Prostate gland (tissue), 2 donors: ENCODE data around the gene SERBP1. TPM values are rescaled to one million over a fixed set of nuclear protein-coding genes. Genes with fewer than 3 reads are reported as not detected.
"Not testable (repeated sequence)": the region's sequence is repeated elsewhere in the genome, so short reads cannot be mapped to it uniquely, and the experiment has no call there.

Experiments used
- DNase-seq: peaks from one replicate; pipeline ENCODE4 v3.0.0-alpha.2; 2019; ENCODE audit warnings: low spot score
- H3K27ac ChIP-seq, 2 donors: fragments of 200-600 bp; sonication (generic); 2 replicates each; pipeline ENCODE4 v1.5.1; 2017 to 2019
- H3K27me3 ChIP-seq: fragments of 200-600 bp; sonication (generic); replicated peaks from 2 replicates; pipeline ENCODE4 v1.5.1; 2019; ENCODE audit not compliant: insufficient read depth
- H3K36me3 ChIP-seq, 2 donors: fragments of 200-600 bp; sonication (generic); 1 replicate in 1 of 2; 2 replicates in 1 of 2; pipeline versions ENCODE4 v1.5.1 to v1.8.1; 2017 to 2019
- H3K4me1 ChIP-seq: fragments of 200-600 bp; sonication (generic); replicated peaks from 2 replicates; pipeline ENCODE4 v1.5.1; 2019
- H3K4me3 ChIP-seq, 2 donors: fragments of 200-600 bp; sonication (generic); 2 replicates each; pipeline ENCODE4 v1.5.1; 2017 to 2019
- H3K9me3 ChIP-seq: fragments of 200-600 bp; sonication (generic); 2 replicates; pipeline ENCODE4 v1.5.1; 2017
- POLR2A ChIP-seq: fragments of 450-650 bp; IDR thresholded peaks from one replicate; pipeline ENCODE4 v1.6.1; 2016; ENCODE audit warnings: antibody characterized with exemption, mild to moderate bottlenecking
- POLR2AphosphoS5 ChIP-seq: sonication (generic); formaldehyde crosslinking; IDR thresholded peaks from one replicate; pipeline ENCODE4 v1.6.1; 2017; ENCODE audit warnings: antibody characterized with exemption
- WGBS: methylation state at CpG from one replicate; pipeline ENCODE4 v1.1.5; 2018; 5-methylcytosine and 5-hydroxymethylcytosine counted together
- intact Hi-C: fragments of 100-400 bp; cut with DNase I; formaldehyde crosslinking; loops from one replicate; pipeline ENCODE4 v1.14.2; 2022
- total RNA-seq, 2 donors: library from RNA; depleted of rRNA; stranded (reverse); fragments of >200 nt; gene quantifications; one replicate each; pipeline ENCODE4 v1.1.0, GENCODE V29; 2016
- TF ChIP-seq, protein P1 (sequence below), 4 experiments: fragments of 200-600 bp in 2 of 4; fragments of 450-650 bp in 2 of 4; sonication (generic) in 2 of 4; IDR thresholded peaks; 1 replicate in 3 of 4; 2 replicates in 1 of 4; pipeline ENCODE4 v1.5.1; 2016 to 2019; ENCODE audit warnings: antibody characterized with exemption in 4 of 4, mild to moderate bottlenecking in 2 of 4, moderate library complexity in 2 of 4

The SERBP1 gene
- total RNA-seq, 2 donors from 2014 or later: 155 to 169 TPM

DNA sequence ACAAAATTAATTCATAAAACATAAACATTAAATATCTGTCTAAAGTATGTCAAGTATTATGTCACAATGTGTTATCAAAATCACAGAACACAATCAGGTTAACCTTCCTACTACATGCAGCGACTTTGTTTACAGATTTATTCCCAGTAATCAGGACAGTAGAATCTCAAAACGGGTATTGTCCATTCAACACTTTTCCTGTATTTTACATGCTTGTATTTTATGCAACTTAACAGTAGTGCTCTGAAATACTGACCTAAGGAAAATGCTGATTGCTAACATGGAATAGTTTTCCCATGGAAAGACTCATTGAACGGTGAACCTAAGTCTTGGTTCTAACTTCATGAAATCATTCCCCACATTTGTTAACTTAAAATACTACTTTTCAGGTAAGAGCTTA, 2.3 kb downstream of the SERBP1 start:
- no peaks in the 10 kb centered on the region for H3K4me1 ChIP-seq
- DNase-seq: no peak
- H3K9me3 ChIP-seq: no peaks in the 10 kb centered on the region
- no peak overlapping the region for H3K27ac ChIP-seq
- no peaks in the 10 kb centered on the region for H3K27me3 ChIP-seq
- WGBS: 3% methylated on average over 3 of the region's 3 CpGs
- H3K36me3 ChIP-seq: no peaks in the 10 kb centered on the region
- TF ChIP-seq POLR2AphosphoS5 (no peak), POLR2A (no peak)
- TF ChIP-seq, protein P1, sequence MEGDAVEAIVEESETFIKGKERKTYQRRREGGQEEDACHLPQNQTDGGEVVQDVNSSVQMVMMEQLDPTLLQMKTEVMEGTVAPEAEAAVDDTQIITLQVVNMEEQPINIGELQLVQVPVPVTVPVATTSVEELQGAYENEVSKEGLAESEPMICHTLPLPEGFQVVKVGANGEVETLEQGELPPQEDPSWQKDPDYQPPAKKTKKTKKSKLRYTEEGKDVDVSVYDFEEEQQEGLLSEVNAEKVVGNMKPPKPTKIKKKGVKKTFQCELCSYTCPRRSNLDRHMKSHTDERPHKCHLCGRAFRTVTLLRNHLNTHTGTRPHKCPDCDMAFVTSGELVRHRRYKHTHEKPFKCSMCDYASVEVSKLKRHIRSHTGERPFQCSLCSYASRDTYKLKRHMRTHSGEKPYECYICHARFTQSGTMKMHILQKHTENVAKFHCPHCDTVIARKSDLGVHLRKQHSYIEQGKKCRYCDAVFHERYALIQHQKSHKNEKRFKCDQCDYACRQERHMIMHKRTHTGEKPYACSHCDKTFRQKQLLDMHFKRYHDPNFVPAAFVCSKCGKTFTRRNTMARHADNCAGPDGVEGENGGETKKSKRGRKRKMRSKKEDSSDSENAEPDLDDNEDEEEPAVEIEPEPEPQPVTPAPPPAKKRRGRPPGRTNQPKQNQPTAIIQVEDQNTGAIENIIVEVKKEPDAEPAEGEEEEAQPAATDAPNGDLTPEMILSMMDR (IDR thresholded peaks at IDR 0.05): no peak
- intact Hi-C loops: no loop called here
- H3K4me3 ChIP-seq: peak overlapping the region; percentile 68 to 74

DNA sequence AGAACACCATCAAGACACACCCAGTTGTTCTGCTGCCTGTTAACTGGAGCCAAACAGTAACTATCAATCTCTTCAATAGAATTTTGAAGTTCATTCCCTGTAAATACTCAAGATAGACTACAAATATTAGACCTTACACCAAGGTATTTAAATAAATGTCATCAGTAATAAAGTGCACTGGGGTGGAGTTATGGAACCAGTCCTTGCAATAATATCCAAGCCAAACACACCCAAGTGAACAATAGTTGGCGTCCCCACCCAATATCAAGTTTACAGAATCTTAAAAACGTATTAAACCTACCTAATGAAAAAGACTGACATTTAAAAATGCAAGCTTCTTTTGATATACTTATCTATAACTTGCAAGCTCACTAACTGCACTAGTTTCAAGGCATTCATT, 2.7 kb downstream of the SERBP1 start:
- no peak for DNase-seq
- TF ChIP-seq POLR2A: no peak
- TF ChIP-seq, protein P1 (IDR thresholded peaks at IDR 0.05): no peak
- TF ChIP-seq POLR2AphosphoS5: no peak
- H3K4me1 ChIP-seq: no peaks in the 10 kb centered on the region
- no peaks in the 10 kb centered on the region for H3K9me3 ChIP-seq
- H3K36me3 ChIP-seq: no peaks in the 10 kb centered on the region
- H3K27me3 ChIP-seq: no peaks in the 10 kb centered on the region
- intact Hi-C loops: no loop called here
- H3K27ac ChIP-seq: no peak overlapping the region
- peak overlapping the region; percentile 68 to 74 for H3K4me3 ChIP-seq
- 5% methylated on average over 2 of the region's 2 CpGs for WGBS

DNA sequence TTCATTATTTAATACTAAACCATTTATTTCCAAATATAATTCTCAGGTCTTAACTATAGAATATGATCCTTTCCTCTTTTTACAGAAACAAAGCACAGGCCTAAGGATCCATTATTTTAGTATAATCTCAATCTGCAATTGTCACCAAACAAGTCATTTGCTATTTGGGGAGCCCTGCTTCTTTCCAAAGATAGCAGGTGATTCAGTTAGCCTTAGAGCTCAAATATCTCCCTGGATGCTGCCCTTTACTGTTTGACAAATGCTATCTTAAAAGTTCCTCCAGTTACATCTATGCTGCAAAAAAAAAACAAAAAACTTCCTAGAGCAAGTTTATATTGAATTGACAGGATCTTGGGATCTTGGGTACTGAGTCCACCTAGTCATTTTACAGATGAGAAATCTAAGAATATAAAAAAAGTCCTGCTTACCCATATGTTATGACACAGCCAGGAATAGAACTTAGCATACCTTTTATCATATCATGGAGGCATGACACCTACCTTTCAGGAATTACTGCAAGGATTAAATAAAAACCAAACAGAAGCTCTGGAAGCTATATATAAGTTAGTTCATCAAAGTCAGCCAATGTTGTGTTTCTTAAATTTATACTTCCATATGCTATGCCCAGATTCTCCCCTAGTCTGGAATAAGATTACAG, 9.2 kb downstream of the SERBP1 start:
- intact Hi-C loops: no loop called here
- no peak for DNase-seq
- TF ChIP-seq, protein P1 (IDR thresholded peaks at IDR 0.05): no peak
- TF ChIP-seq POLR2AphosphoS5: no peak
- no peak for TF ChIP-seq POLR2A
- no peaks in the 10 kb centered on the region for H3K27me3 ChIP-seq
- peaks cover 0 to 12% of the 10 kb centered on the region in 2 donors for H3K36me3 ChIP-seq
- H3K4me1 ChIP-seq: no peaks in the 10 kb centered on the region
- H3K4me3 ChIP-seq: no peak overlapping the region
- no peaks in the 10 kb centered on the region for H3K9me3 ChIP-seq
- no peak overlapping the region for H3K27ac ChIP-seq

DNA sequence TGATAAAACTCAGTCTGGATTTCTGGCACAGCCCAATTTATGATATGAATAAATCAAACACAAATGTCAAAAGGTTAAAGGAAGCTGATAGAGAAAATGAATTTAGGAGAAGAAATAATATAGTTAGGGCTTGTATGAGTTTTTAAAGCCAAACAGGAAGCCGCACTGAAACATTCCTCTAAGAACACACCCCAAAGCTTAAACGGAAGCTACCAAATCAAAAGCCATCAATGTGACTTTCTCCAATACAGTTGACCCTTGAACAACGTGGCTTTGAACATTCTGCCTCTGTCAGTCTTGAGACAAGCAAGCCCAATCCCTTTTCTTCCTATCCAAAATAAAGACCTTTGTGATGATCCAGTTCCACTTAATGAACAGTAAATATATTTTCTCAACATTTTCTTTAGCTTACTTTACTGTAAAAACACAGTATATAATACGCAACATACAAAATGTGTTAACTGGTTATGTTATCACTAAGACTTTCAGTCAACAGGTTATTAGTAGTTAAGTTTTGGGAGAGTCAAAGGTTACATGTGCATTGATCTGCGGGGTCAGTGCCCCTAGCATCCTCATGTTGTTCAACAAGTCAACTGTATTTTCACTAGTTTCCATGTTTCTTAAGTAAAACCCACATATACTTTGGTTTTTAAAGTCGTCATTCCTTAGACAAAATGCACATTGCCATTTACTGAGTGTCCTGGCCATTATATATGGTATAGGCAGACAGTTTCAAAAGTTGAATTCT, 11.2 kb downstream of the SERBP1 start:
- H3K27ac ChIP-seq: no peak overlapping the region
- DNase-seq: no peak
- TF ChIP-seq POLR2AphosphoS5: no peak
- no peak for TF ChIP-seq POLR2A
- TF ChIP-seq, protein P1 (IDR thresholded peaks at IDR 0.05): no peak
- no peaks in the 10 kb centered on the region for H3K4me1 ChIP-seq
- no peaks in the 10 kb centered on the region for H3K27me3 ChIP-seq
- H3K9me3 ChIP-seq: no peaks in the 10 kb centered on the region
- no peak overlapping the region for H3K4me3 ChIP-seq
- peaks cover 0 to 12% of the 10 kb centered on the region in 2 donors for H3K36me3 ChIP-seq
- intact Hi-C loops: no loop called here
- WGBS: 75% methylated on average over 6 of the region's 6 CpGs

DNA sequence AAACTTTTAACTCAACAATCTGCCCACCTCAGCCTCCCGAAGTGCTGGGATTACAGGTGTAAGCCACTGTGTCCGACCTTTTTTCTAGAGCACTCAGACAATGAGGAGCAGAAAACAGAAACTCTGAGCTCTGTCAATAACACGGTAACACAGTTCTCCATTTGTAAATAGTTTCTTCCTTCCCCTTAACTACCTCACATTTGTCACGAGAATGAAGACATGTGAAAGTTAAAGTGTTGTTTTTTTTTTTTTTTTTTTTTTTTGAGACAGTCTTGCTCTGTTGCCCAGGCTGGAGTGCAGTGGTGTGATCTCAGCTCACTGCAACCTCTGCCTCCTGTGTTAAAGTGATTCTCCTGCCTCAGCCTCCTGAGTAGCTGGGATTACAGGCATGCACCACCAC, 12.5 kb downstream of the SERBP1 start:
- H3K4me1 ChIP-seq, DNase-seq, H3K9me3 ChIP-seq, H3K27me3 ChIP-seq, intact Hi-C loops, H3K27ac ChIP-seq, H3K4me3 ChIP-seq: not testable (repeated sequence)
- WGBS: 72% methylated on average over 4 of the region's 4 CpGs
- peaks cover 0 to 12% of the 10 kb centered on the region in 2 donors for H3K36me3 ChIP-seq
